B cell (primary cell): ENCODE measurements around the gene DNAJC11. TPM values are rescaled to one million over a fixed set of nuclear protein-coding genes. Genes with fewer than 3 reads are reported as not detected.

Experiments used
- ATAC-seq: fragments of 200-7000 bp; cut with Tn5 transposase; one replicate; pipeline ENCODE4 v1.10.0; 2021; ENCODE audit warnings: low read depth, mild to moderate bottlenecking, moderate number of reproducible peaks, moderate library complexity
- CTCF ChIA-PET: fragments of 350-600 bp; sonication (Branson Sonifier 250); formaldehyde crosslinking; loops from one replicate; lab custom pipeline; 2021; ENCODE audit warnings: antibody characterized with exemption, inconsistent platforms; lab: Charles Lee
- POLR2A ChIA-PET: fragments of 350-600 bp; sonication (Branson Sonifier 250); formaldehyde crosslinking; loops from one replicate; lab custom pipeline; 2021; ENCODE audit warnings: antibody characterized with exemption; lab: Charles Lee
- DNase-seq: peaks from one replicate; pipeline ENCODE4 v3.0.0; 2013
- H2AFZ ChIP-seq: 2 replicates; pipeline ENCODE4 v1.6.1; 2012; ENCODE audit warnings: mild to moderate bottlenecking, low read depth, low read length; ENCODE audit not compliant: insufficient read depth, poor library complexity, severe bottlenecking
- H3K27ac ChIP-seq, 2 donors: 1 replicate in 1 of 2; 2 replicates in 1 of 2; pipeline ENCODE4 v1.5.1; 2012 to 2013; ENCODE audit warnings: low read length in 2 of 2, mild to moderate bottlenecking in 2 of 2, moderate library complexity in 1 of 2
- H3K27me3 ChIP-seq, 4 experiments: fragments of 200-600 bp in 1 of 4; sonication (generic) in 1 of 4; replicated peaks in 1 of 4; 1 replicate in 2 of 4; 2 replicates in 2 of 4; pipeline versions ENCODE4 v1.6.1 to v1.7.0; 2013 to 2016; ENCODE audit warnings: low read length in 3 of 4, mild to moderate bottlenecking in 2 of 4, mixed read lengths in 1 of 4, moderate library complexity in 1 of 4; ENCODE audit not compliant: insufficient read depth in 4 of 4, control insufficient read depth in 3 of 4; ENCODE audit errors: control extremely low read depth in 1 of 4
- H3K36me3 ChIP-seq, 2 experiments: replicated peaks in 1 of 2; 1 replicate in 1 of 2; 2 replicates in 1 of 2; pipeline versions ENCODE4 v1.6.1 to v1.7.1; 2013; ENCODE audit warnings: low read length in 1 of 2; ENCODE audit not compliant: insufficient read depth in 2 of 2, control insufficient read depth in 1 of 2; ENCODE audit errors: control extremely low read depth in 1 of 2, extremely low read depth in 1 of 2
- H3K4me1 ChIP-seq, 2 donors: fragments of 200-600 bp in 1 of 2; sonication (generic) in 1 of 2; 1 replicate in 1 of 2; 2 replicates in 1 of 2; pipeline versions ENCODE4 v1.5.1 to v1.6.1; 2013 to 2017; ENCODE audit warnings: low read length in 2 of 2; ENCODE audit not compliant: control insufficient read depth in 2 of 2, insufficient read depth in 2 of 2
- H3K4me2 ChIP-seq: replicated peaks from 2 replicates; pipeline ENCODE3; 2012; ENCODE audit warnings: mild to moderate bottlenecking, low read depth, low read length; ENCODE audit not compliant: poor library complexity, severe bottlenecking
- H3K4me3 ChIP-seq, 5 experiments: fragments of 200-600 bp in 1 of 5; sonication (generic) in 1 of 5; 1 replicate in 3 of 5; 2 replicates in 2 of 5; pipeline versions ENCODE4 v1.5.1 to v1.7.0; 2011 to 2016; ENCODE audit warnings: low read length in 4 of 5, mild to moderate bottlenecking in 4 of 5, low read depth in 2 of 5, control low read depth in 1 of 5, moderate library complexity in 1 of 5; ENCODE audit not compliant: insufficient read depth in 1 of 5; ENCODE audit errors: control extremely low read depth in 1 of 5, extremely low read depth in 1 of 5
- H3K79me2 ChIP-seq: fragments of 200-600 bp; sonication (generic); one replicate; pipeline ENCODE4 v1.6.0; 2016; ENCODE audit warnings: low read length; ENCODE audit not compliant: control insufficient read depth, insufficient read depth
- H3K9ac ChIP-seq: fragments of 200-600 bp; sonication (generic); 2 replicates; pipeline ENCODE4 v1.6.1; 2017; ENCODE audit warnings: mild to moderate bottlenecking, low read length, moderate library complexity
- H3K9me3 ChIP-seq, 3 donors: one replicate each; pipeline versions ENCODE4 v1.6.1 to v1.7.1; 2013; ENCODE audit warnings: low read length in 2 of 3; ENCODE audit not compliant: control insufficient read depth in 2 of 3, insufficient read depth in 1 of 3; ENCODE audit errors: control extremely low read depth in 1 of 3
- H4K20me1 ChIP-seq: 2 replicates; pipeline ENCODE4 v1.6.0; 2012; ENCODE audit warnings: mild to moderate bottlenecking, low read length; ENCODE audit not compliant: insufficient read depth, control insufficient read depth, poor library complexity, severe bottlenecking
- H3K27ac Mint-ChIP-seq: one replicate; pipeline ENCODE4 v1.8.0; 2021; ENCODE audit warnings: mixed read lengths
- H3K27me3 Mint-ChIP-seq: one replicate; pipeline ENCODE4 v1.8.0; 2021; ENCODE audit warnings: mixed read lengths
- H3K4me1 Mint-ChIP-seq: one replicate; pipeline ENCODE4 v1.8.0; 2021; ENCODE audit warnings: mixed read lengths
- H3K4me3 Mint-ChIP-seq: one replicate; pipeline ENCODE4 v1.8.0; 2021; ENCODE audit warnings: mixed read lengths
- H3K9me3 Mint-ChIP-seq: one replicate; pipeline ENCODE4 v1.8.0; 2022; ENCODE audit warnings: mixed read lengths; ENCODE audit not compliant: insufficient read depth
- EZH2 ChIP-seq: IDR thresholded peaks from 2 replicates; pipeline ENCODE4 v1.6.1; 2012; ENCODE audit warnings: borderline replicate concordance, low read depth, mild to moderate bottlenecking, moderate library complexity, low read length; ENCODE audit not compliant: insufficient read depth, poor library complexity, severe bottlenecking
- WGBS: methylation state at CpG from one replicate; pipeline ENCODE4 v1.1.5; 2013; ENCODE audit warnings: missing lambda C conversion rate; ENCODE audit not compliant: insufficient coverage; 5-methylcytosine and 5-hydroxymethylcytosine counted together
- intact Hi-C: fragments of 100-400 bp; cut with micrococcal nuclease; formaldehyde crosslinking; loops from one replicate; pipeline ENCODE4 v1.10.0; 2022
- polyA plus RNA-seq: library from polyadenylated mRNA; depleted of rRNA; stranded (reverse); fragments of >200 nt; gene quantifications from 2 replicates; pipeline ENCODE4 v1.2.3, GENCODE V29; 2012
- total RNA-seq, 2 donors: library from RNA; stranded (reverse); fragments of 120-200 nt in 1 of 2; gene quantifications; 1 replicate in 1 of 2; 2 replicates in 1 of 2; pipeline versions ENCODE4 v1.2.3 to v1.2.4, GENCODE V29; 2013 to 2022
- TF ChIP-seq, protein P1 (sequence below): fragments of 200-600 bp; IDR thresholded peaks from one replicate; pipeline ENCODE4 v1.8.0; 2022; ENCODE audit warnings: antibody characterized with exemption, mild to moderate bottlenecking

Gene DNAJC11
- total and polyA plus RNA-seq, 2 donors (not counting 1 experiment from before 2014, with no cell fraction given) = 29.2 to 51.6 TPM

DNA sequence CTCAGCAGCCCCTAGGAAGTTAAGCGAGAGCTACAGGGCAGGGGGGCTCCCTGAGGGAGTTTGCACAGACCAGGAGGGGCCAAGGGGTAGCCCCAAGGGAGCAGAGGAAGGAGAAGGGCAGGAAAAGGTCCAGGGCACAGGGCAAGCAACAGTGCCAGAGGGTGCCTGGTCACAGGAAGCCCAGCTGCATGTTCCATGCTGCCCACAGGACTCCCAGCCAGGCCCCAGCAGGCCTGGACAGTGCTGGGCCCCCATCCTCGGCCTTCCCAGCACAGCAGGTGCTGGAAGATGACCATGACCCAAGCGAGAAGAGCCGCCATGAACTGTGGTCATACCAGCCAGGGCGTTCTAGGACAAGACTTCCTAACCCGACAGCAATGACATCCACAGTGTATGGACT lies 110.0 kb downstream of the DNAJC11 start:
- 81% methylated on average over 6 of the region's 6 CpGs for WGBS
- H3K4me1 Mint-ChIP-seq = peaks cover 10% of the 10 kb centered on the region

DNA sequence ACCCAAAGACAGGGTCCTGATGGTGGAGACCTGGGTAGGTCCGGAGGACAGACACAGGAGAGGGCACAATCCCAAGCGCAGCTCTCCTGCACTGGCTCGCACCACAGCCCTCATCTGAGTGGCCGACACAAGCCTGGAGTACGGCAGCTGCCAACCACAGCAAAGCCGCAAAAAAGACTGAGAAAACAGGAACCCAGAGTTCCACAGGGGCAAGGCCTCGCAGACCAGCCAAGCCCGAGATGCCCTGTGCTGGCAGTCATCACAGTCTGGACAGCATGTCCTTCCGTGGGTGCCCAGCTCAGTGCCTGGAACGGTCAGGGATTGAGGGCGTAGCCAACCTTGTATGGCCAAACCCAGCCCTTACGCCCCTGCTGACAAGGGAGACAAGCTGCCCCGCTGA lies 110.4 kb downstream of the DNAJC11 start:
- Histone ChIP-seq H3K36me3 (peaks cover 0 to 68% of the 10 kb centered on the region in 2 experiments), H2AFZ (no peak overlapping the region), H3K4me2 (no peak overlapping the region), H3K79me2 (peaks cover 6% of the 10 kb centered on the region), H3K27ac (no peak overlapping the region), H4K20me1 (peaks cover 45% of the 10 kb centered on the region), H3K4me1 (peaks cover 0 to 18% of the 10 kb centered on the region in 2 donors), H3K4me3 (no peak overlapping the region), H3K27me3 (no peaks in the 10 kb centered on the region), H3K9me3 (no peaks in the 10 kb centered on the region), H3K9ac (no peak overlapping the region)
- ATAC-seq = peak; percentile 13
- Mint-ChIP-seq H3K27ac (no peak overlapping the region), H3K27me3 (no peaks in the 10 kb centered on the region), H3K4me3 (no peak overlapping the region), H3K4me1 (peaks cover 9% of the 10 kb centered on the region), H3K9me3 (no peaks in the 10 kb centered on the region)
- no peak for DNase-seq
- CTCF ChIA-PET = interaction anchor here (1.0 kb wide), 1 partner anchor 36 kb away, joined by 4 read pairs; no protein-coding TSS in a partner anchor
- WGBS = 27% methylated on average over 13 of the region's 13 CpGs
- POLR2A ChIA-PET = no interaction called here
- intact Hi-C loops = no loop called here
- TF ChIP-seq, protein P1, sequence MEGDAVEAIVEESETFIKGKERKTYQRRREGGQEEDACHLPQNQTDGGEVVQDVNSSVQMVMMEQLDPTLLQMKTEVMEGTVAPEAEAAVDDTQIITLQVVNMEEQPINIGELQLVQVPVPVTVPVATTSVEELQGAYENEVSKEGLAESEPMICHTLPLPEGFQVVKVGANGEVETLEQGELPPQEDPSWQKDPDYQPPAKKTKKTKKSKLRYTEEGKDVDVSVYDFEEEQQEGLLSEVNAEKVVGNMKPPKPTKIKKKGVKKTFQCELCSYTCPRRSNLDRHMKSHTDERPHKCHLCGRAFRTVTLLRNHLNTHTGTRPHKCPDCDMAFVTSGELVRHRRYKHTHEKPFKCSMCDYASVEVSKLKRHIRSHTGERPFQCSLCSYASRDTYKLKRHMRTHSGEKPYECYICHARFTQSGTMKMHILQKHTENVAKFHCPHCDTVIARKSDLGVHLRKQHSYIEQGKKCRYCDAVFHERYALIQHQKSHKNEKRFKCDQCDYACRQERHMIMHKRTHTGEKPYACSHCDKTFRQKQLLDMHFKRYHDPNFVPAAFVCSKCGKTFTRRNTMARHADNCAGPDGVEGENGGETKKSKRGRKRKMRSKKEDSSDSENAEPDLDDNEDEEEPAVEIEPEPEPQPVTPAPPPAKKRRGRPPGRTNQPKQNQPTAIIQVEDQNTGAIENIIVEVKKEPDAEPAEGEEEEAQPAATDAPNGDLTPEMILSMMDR = no peak
- no peak for TF ChIP-seq EZH2

More for the DNA sequence above, 110.0 kb downstream of the DNAJC11 start:
- ChIA-PET CTCF (interaction anchor here (1.0 kb wide), 1 partner anchor 37 kb away, joined by 4 read pairs; no protein-coding TSS in a partner anchor), POLR2A (no interaction called here)
- Histone ChIP-seq H3K9me3 (no peaks in the 10 kb centered on the region), H3K27me3 (no peaks in the 10 kb centered on the region), H2AFZ (no peak overlapping the region), H4K20me1 (peaks cover 44% of the 10 kb centered on the region), H3K4me3 (no peak overlapping the region), H3K9ac (no peak overlapping the region), H3K4me1 (peaks cover 0 to 18% of the 10 kb centered on the region in 2 donors), H3K36me3 (peaks cover 0 to 72% of the 10 kb centered on the region in 2 experiments), H3K4me2 (no peak overlapping the region), H3K27ac (no peak overlapping the region), H3K79me2 (peaks cover 9% of the 10 kb centered on the region)
- Mint-ChIP-seq H3K4me3 (no peak overlapping the region), H3K27me3 (no peaks in the 10 kb centered on the region), H3K9me3 (no peaks in the 10 kb centered on the region), H3K27ac (no peak overlapping the region)
- no peak for TF ChIP-seq EZH2
- TF ChIP-seq, protein P1 = no peak
- intact Hi-C loops = no loop called here
- ATAC-seq (no peak), DNase-seq (no peak)
